Thyroid gland (tissue), 4 donors: ENCODE measurements around the gene TH.

ENCODE experiments used
- POLR2A ChIP-seq, 2 donors: fragments of 450-650 bp; IDR thresholded peaks; one replicate each; pipeline ENCODE4 v1.6.1; 2017; ENCODE audit warnings: antibody characterized with exemption in 2 of 2, mild to moderate bottlenecking in 2 of 2, moderate library complexity in 1 of 2
- TF ChIP-seq, protein P1 (sequence below), 6 experiments: fragments of 200-600 bp in 3 of 6; fragments of 450-650 bp in 3 of 6; sonication (generic) in 3 of 6; IDR thresholded peaks; one replicate each; pipeline ENCODE4 v1.5.1; 2016 to 2019; ENCODE audit warnings: antibody characterized with exemption in 6 of 6, mild to moderate bottlenecking in 2 of 6, inconsistent platforms in 1 of 6, moderate library complexity in 1 of 6

GRCh38 chr11:2118677-2119076, 52.9 kb downstream of the TH start:
- no peak for TF ChIP-seq POLR2A (IDR thresholded peaks at IDR 0.05)
- TF ChIP-seq, protein P1, sequence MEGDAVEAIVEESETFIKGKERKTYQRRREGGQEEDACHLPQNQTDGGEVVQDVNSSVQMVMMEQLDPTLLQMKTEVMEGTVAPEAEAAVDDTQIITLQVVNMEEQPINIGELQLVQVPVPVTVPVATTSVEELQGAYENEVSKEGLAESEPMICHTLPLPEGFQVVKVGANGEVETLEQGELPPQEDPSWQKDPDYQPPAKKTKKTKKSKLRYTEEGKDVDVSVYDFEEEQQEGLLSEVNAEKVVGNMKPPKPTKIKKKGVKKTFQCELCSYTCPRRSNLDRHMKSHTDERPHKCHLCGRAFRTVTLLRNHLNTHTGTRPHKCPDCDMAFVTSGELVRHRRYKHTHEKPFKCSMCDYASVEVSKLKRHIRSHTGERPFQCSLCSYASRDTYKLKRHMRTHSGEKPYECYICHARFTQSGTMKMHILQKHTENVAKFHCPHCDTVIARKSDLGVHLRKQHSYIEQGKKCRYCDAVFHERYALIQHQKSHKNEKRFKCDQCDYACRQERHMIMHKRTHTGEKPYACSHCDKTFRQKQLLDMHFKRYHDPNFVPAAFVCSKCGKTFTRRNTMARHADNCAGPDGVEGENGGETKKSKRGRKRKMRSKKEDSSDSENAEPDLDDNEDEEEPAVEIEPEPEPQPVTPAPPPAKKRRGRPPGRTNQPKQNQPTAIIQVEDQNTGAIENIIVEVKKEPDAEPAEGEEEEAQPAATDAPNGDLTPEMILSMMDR (IDR thresholded peaks at IDR 0.05) = no peak
